K562 (cell line): ENCODE measurements around the gene GCNA. TPM values are rescaled to one million over a fixed set of nuclear protein-coding genes. Genes with fewer than 3 reads are reported as not detected.

Source experiments
- CBX3 ChIP-seq, 2 experiments: IDR thresholded peaks; 1 replicate in 1 of 2; 2 replicates in 1 of 2; pipeline ENCODE4 v1.6.1; 2012; ENCODE audit warnings: inconsistent platforms in 2 of 2, low read length in 2 of 2, borderline replicate concordance in 1 of 2, control low read depth in 1 of 2
- CC2D1A ChIP-seq: fragments of 450-650 bp; IDR thresholded peaks from 2 replicates; pipeline ENCODE4 v1.6.1; 2017; ENCODE audit warnings: mild to moderate bottlenecking
- CEBPG ChIP-seq, 3 experiments: fragments of 200-800 bp in 1 of 3; sonication (Bioruptor generic) in 1 of 3; sonication (generic) in 1 of 3; formaldehyde crosslinking in 1 of 3; IDR thresholded peaks in 2 of 3; conservative IDR thresholded peaks in 1 of 3; 2 replicates each; pipeline versions ENCODE4 v1.6.1 to v1.8.0; 2016 to 2022; ENCODE audit warnings: missing compliant biosample characterization in 2 of 3, missing genetic modification characterization in 2 of 3, mild to moderate bottlenecking in 1 of 3, missing genetic modification reagents in 1 of 3
- ETV5 ChIP-seq: sonication (generic); formaldehyde crosslinking; IDR thresholded peaks from 2 replicates; pipeline ENCODE4 v1.4.0; 2020; ENCODE audit warnings: low read depth, mild to moderate bottlenecking, missing genetic modification reagents
- FOXM1 ChIP-seq, 2 experiments: fragments of 450-650 bp in 1 of 2; sonication (generic) in 1 of 2; formaldehyde crosslinking in 1 of 2; IDR thresholded peaks; 2 replicates each; pipeline versions ENCODE4 v1.6.1 to v1.9.0; 2017 to 2022; ENCODE audit warnings: low read depth in 2 of 2, mild to moderate bottlenecking in 2 of 2, missing genetic modification reagents in 1 of 2, moderate library complexity in 1 of 2
- NR2C2 ChIP-seq, 2 experiments: fragments of 200-800 bp in 1 of 2; sonication (Bioruptor generic) in 1 of 2; sonication (generic) in 1 of 2; formaldehyde crosslinking in 1 of 2; IDR thresholded peaks; 2 replicates each; pipeline versions ENCODE4 v1.6.1 to v1.8.0; 2016 to 2022; ENCODE audit warnings: mild to moderate bottlenecking in 1 of 2, missing compliant biosample characterization in 1 of 2, missing genetic modification characterization in 1 of 2, missing genetic modification reagents in 1 of 2
- RHOXF2B ChIP-seq: fragments of 250-450 bp; sonication (Bioruptor Pico); conservative IDR thresholded peaks from 2 replicates; pipeline ENCODE4 v1.5.1; 2021
- SMC3 ChIP-seq: conservative IDR thresholded peaks from 2 replicates; pipeline ENCODE4 v1.6.1; 2011; ENCODE audit warnings: low read depth, low read length, improper control_type of control experiment; ENCODE audit not compliant: insufficient read depth
- ZNF212 ChIP-seq: fragments of 450-650 bp; formaldehyde crosslinking; IDR thresholded peaks from 2 replicates; pipeline ENCODE4 v1.4.0; 2020; ENCODE audit warnings: mild to moderate bottlenecking
- ZNF282 ChIP-seq: sonication (generic); formaldehyde crosslinking; IDR thresholded peaks from 2 replicates; pipeline ENCODE4 v1.8.1; 2023; ENCODE audit warnings: missing genetic modification reagents
- ZNF507 ChIP-seq: conservative IDR thresholded peaks from 2 replicates; pipeline ENCODE4 v1.6.1; 2017; ENCODE audit warnings: missing genetic modification characterization, missing compliant biosample characterization
- ZNF699 ChIP-seq: fragments of 250-450 bp; sonication (Bioruptor Pico); IDR thresholded peaks from 2 replicates; pipeline ENCODE4 v1.8.0; 2021; ENCODE audit warnings: mild to moderate bottlenecking, moderate library complexity; ENCODE audit not compliant: insufficient replicate concordance
- polyA plus RNA-seq, 8 experiments: library from polyadenylated mRNA; depleted of rRNA in 4 of 8; stranded (reverse) in 5 of 8; unstranded in 3 of 8; fragments of >200 nt; fragmentation: Nextera tagmentation in 2 of 8; fragmentation: Illumina TruSeq in 1 of 8; extraction: Ambion mirVana in 2 of 8; extraction: Trizol in 1 of 8; gene quantifications; 2 replicates each; pipeline versions ENCODE4 v1.2.1 to v1.2.3, GENCODE V29; 2011 to 2014; ENCODE audit warnings: inconsistent platforms in 1 of 8, missing spikeins in 1 of 8
- total RNA-seq, 7 experiments: library from RNA; depleted of rRNA in 6 of 7; stranded (reverse); fragments of >200 nt in 6 of 7; fragmentation: Illumina TruSeq in 2 of 7; extraction: Trizol in 2 of 7; gene quantifications; 2 replicates each; pipeline versions ENCODE4 v1.2.1 to v1.2.3, GENCODE V29; 2011 to 2021; ENCODE audit warnings: low replicate concordance in 1 of 7
- TF ChIP-seq, protein P1 (sequence below), 3 experiments: IDR thresholded peaks in 2 of 3; conservative IDR thresholded peaks in 1 of 3; 2 replicates each; pipeline ENCODE4 v1.5.1; 2011 to 2012; ENCODE audit warnings: low read length in 3 of 3, mild to moderate bottlenecking in 3 of 3, control low read depth in 2 of 3, improper control_type of control experiment in 1 of 3, inconsistent platforms in 1 of 3, low read depth in 1 of 3, mixed read lengths in 1 of 3, moderate library complexity in 1 of 3; ENCODE audit not compliant: insufficient read depth in 2 of 3
- TF ChIP-seq, protein P2 (sequence below), 2 experiments: fragments of 450-650 bp; formaldehyde crosslinking in 1 of 2; IDR thresholded peaks; 2 replicates each; pipeline versions ENCODE4 v1.4.0 to v1.6.1; 2014 to 2020; ENCODE audit warnings: mild to moderate bottlenecking in 2 of 2, borderline replicate concordance in 1 of 2, low read depth in 1 of 2
- TF ChIP-seq, protein P3 (sequence below): sonication (generic); IDR thresholded peaks from 2 replicates; pipeline ENCODE4 v1.6.1; 2016

The GCNA gene
- total and polyA plus RNA-seq, 9 of the 15 experiments (the other 6 are each of a cell fraction or from before 2014, with no cell fraction given), result 0.27 to 1.5 (median 0.86) TPM

DNA sequence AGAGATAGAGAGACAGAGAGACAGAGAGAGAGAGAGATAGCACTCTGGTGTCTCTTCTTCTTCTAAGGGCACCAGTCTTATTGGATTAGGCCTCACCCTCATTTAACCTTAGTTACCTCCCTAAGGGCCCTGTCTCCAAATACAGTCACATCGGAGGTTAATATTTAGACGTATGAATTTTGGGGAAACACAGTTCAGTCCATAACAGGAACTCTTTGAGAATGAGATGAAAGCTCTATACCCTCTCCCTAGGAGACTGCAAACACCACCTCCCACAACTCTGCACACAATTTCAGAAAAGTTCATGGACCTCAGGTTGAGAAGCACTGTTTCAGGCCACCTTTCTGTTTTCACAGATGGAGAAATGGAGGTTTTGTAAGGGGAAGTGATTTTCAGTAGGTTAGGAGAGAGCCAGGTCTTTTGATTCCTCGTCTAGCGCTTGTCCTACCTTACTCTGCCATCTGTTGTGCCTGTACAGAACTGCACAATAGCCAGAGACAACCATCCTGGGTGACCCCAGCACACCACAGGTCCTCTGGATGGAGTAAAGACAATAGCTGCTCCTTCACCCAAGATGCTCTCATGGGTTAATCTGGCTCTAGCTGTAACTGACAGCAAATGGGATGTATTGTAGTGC is 72.2 kb downstream of the GCNA start (continued):
- TF ChIP-seq, protein P1, sequence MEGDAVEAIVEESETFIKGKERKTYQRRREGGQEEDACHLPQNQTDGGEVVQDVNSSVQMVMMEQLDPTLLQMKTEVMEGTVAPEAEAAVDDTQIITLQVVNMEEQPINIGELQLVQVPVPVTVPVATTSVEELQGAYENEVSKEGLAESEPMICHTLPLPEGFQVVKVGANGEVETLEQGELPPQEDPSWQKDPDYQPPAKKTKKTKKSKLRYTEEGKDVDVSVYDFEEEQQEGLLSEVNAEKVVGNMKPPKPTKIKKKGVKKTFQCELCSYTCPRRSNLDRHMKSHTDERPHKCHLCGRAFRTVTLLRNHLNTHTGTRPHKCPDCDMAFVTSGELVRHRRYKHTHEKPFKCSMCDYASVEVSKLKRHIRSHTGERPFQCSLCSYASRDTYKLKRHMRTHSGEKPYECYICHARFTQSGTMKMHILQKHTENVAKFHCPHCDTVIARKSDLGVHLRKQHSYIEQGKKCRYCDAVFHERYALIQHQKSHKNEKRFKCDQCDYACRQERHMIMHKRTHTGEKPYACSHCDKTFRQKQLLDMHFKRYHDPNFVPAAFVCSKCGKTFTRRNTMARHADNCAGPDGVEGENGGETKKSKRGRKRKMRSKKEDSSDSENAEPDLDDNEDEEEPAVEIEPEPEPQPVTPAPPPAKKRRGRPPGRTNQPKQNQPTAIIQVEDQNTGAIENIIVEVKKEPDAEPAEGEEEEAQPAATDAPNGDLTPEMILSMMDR (IDR thresholded peaks at IDR 0.05 in 2 of 3, conservative IDR thresholded peaks at IDR 0.05 in 1 of 3; ENCODE audit: insufficient read depth in 2 of 3, low read depth in 1 of 3, low read length in 3 of 3), result peak; percentile 19 to 50 (median 21); a peak in 3 of 6 replicates
- TF ChIP-seq ZNF282 (CRISPR knock-in tag) (no peak), ZNF699 (CRISPR knock-in tag) (no peak), ETV5 (no peak), RHOXF2B (no peak), CBX3 (IDR thresholded peaks at IDR 0.05; ENCODE audit: borderline replicate concordance in 1 of 2, low read length in 2 of 2) (no peak), FOXM1 (IDR thresholded peaks at IDR 0.05; ENCODE audit: low read depth) (no peak), FOXM1 (CRISPR knock-in tag; IDR thresholded peaks at IDR 0.05; ENCODE audit: low read depth) (no peak), ZNF507 (no peak), ZNF212 (CRISPR knock-in tag) (no peak), CEBPG (CRISPR knock-in tag; IDR thresholded peaks at IDR 0.05) (no peak), CEBPG (tag; conservative IDR thresholded peaks at IDR 0.05 in 1 of 2, IDR thresholded peaks at IDR 0.05 in 1 of 2) (no peak), NR2C2 (CRISPR knock-in tag; IDR thresholded peaks at IDR 0.05) (no peak), NR2C2 (tag; IDR thresholded peaks at IDR 0.05) (no peak), CC2D1A (no peak), SMC3 (0 out of 2 replicates have a peak, but pooled peaks have one; percentile 32)
- TF ChIP-seq, protein P2, sequence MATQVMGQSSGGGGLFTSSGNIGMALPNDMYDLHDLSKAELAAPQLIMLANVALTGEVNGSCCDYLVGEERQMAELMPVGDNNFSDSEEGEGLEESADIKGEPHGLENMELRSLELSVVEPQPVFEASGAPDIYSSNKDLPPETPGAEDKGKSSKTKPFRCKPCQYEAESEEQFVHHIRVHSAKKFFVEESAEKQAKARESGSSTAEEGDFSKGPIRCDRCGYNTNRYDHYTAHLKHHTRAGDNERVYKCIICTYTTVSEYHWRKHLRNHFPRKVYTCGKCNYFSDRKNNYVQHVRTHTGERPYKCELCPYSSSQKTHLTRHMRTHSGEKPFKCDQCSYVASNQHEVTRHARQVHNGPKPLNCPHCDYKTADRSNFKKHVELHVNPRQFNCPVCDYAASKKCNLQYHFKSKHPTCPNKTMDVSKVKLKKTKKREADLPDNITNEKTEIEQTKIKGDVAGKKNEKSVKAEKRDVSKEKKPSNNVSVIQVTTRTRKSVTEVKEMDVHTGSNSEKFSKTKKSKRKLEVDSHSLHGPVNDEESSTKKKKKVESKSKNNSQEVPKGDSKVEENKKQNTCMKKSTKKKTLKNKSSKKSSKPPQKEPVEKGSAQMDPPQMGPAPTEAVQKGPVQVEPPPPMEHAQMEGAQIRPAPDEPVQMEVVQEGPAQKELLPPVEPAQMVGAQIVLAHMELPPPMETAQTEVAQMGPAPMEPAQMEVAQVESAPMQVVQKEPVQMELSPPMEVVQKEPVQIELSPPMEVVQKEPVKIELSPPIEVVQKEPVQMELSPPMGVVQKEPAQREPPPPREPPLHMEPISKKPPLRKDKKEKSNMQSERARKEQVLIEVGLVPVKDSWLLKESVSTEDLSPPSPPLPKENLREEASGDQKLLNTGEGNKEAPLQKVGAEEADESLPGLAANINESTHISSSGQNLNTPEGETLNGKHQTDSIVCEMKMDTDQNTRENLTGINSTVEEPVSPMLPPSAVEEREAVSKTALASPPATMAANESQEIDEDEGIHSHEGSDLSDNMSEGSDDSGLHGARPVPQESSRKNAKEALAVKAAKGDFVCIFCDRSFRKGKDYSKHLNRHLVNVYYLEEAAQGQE (IDR thresholded peaks at IDR 0.05; ENCODE audit: borderline replicate concordance), result peak; percentile 21; the same call in 1 of the 2 replicates
- TF ChIP-seq, protein P2 (CRISPR knock-in tag; IDR thresholded peaks at IDR 0.05; ENCODE audit: low read depth), result no peak
- TF ChIP-seq, protein P3, sequence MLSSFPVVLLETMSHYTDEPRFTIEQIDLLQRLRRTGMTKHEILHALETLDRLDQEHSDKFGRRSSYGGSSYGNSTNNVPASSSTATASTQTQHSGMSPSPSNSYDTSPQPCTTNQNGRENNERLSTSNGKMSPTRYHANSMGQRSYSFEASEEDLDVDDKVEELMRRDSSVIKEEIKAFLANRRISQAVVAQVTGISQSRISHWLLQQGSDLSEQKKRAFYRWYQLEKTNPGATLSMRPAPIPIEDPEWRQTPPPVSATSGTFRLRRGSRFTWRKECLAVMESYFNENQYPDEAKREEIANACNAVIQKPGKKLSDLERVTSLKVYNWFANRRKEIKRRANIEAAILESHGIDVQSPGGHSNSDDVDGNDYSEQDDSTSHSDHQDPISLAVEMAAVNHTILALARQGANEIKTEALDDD, result no peak
